GM12872 (cell line): ENCODE measurements around the gene FOCAD.

Source experiments
- TF ChIP-seq, protein P1 (sequence below): IDR thresholded peaks from 3 replicates; pipeline ENCODE4 v1.5.1; 2011; ENCODE audit warnings: low read depth, mild to moderate bottlenecking, low read length, moderate library complexity; ENCODE audit not compliant: insufficient read depth

The FOCAD gene

DNA sequence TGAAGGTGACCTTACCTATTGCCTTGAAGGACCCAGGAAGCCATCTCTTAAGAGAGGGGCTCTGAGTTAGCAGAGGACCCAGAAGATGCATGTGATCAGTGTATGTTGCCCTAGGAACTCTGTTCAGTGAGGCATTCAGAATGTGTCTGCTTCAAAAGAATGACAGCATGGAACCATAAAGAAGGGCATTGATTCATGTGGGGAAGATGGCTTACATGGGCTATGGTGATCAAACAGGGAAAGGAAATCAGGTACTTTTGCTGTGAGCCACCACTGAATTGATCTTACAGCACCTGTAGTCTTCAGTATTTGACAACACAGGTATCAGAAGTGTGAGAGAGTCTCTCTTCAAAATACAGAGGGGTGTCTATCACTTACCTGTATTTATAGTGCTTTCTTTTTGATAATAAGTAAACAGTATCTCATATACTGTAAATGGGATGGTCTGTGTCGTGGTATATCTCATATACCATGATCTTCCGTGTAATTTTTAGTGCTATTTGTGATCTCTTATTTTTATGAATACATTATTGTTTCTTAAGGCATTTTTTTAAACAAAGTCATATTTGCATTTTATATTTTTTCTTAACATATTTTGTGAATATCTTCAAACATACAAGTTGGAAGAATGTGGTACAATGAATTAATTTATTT lies 57.0 kb downstream of the FOCAD start:
- TF ChIP-seq, protein P1, sequence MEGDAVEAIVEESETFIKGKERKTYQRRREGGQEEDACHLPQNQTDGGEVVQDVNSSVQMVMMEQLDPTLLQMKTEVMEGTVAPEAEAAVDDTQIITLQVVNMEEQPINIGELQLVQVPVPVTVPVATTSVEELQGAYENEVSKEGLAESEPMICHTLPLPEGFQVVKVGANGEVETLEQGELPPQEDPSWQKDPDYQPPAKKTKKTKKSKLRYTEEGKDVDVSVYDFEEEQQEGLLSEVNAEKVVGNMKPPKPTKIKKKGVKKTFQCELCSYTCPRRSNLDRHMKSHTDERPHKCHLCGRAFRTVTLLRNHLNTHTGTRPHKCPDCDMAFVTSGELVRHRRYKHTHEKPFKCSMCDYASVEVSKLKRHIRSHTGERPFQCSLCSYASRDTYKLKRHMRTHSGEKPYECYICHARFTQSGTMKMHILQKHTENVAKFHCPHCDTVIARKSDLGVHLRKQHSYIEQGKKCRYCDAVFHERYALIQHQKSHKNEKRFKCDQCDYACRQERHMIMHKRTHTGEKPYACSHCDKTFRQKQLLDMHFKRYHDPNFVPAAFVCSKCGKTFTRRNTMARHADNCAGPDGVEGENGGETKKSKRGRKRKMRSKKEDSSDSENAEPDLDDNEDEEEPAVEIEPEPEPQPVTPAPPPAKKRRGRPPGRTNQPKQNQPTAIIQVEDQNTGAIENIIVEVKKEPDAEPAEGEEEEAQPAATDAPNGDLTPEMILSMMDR: no peak

DNA sequence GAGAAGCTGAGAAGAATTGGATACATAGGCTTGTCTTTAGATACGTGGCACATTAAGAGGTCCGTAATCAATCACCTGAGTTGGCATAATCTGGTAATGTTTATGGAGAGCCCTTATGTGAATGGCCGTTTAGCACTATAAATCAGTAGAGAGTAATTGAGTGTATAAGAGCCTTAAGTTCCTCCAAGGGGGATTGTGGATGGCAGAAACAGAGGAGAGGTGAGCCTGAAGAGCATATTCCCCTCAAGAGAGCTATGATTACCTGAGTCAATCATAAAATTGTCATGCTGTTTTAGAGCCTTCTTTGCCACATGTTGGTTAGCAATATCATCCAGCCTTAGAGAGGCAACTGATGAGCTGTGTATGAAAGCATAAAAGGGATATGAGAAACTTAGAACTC lies 58.8 kb downstream of the FOCAD start:
- TF ChIP-seq, protein P1: no peak

DNA sequence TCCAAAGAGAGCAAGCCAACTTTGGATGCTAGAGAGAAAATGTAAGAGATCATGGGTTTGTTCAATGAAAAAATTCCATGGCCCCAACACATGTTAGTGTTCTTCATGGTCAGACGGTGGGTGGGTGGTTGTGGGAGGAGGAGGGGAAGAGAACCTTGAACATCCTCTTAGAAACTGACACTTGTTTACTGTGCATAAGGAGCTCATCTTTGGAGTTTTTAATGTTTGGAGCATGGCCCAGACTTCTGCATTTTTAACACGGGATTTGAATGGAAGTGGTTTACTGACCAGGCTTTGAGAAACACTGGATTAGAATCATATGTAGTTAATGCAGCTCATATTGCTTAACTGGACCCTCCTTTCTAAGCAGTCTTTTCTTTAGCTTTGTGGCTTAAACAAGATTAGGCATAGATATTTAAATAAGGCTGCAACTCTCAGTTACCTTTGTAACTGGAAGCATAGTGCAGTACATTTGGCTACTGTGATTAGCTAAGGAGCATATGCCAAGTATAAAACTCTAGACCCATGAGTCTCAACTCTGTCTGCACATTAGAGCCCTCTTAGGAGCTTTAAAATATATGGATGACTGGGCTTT lies 60.1 kb downstream of the FOCAD start:
- TF ChIP-seq, protein P1: no peak

DNA sequence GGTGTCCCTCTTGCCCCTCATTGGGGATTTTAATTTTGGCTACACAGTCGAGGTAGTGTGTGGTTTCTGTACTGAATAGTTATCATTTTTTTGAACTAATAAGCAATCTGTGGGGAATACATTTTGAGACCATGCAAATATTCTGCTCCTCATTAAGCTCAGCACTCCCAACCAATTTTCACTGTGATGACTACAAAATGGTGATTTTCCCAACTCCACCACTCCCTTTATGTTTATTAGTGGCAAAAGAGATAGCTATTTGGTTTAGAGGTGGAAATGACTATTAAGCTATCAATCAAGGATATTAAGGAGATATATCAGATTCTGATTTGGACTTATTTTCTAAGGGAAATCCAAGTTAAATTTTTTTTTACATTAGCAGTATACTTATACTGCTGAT lies 62.9 kb downstream of the FOCAD start:
- TF ChIP-seq, protein P1: no peak

DNA sequence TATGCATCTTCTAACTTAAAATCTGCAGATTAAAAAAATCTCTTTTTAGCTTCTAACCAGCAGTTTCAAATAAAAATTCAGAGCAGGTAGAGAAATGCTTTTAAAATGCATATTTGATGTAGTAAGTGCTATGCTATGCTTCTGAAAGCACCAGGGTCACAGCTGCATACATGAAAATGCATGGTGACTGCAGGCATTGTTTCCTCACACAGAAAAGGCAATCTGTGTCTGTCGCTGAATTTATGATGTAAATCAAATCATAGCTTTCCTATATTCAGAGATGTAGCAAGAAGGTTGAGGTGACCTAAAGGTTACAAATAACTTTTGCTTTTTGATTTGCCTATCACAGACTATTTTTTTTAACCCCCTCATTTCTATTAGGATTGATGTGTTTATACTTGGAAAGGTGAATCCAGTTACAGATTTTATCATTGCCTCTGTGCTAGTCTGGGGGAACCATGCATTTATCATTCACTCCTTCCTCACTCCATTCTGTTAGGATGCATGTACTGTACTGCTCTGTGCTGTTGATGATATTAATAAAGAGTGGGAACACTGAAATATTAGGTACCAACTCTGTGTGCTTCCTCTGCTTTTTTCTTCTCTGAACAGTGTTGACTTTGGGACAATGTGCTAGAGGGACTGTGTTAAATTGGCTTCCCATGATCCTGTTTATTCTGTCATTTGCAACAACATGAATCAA lies 65.6 kb downstream of the FOCAD start:
- TF ChIP-seq, protein P1: no peak

DNA sequence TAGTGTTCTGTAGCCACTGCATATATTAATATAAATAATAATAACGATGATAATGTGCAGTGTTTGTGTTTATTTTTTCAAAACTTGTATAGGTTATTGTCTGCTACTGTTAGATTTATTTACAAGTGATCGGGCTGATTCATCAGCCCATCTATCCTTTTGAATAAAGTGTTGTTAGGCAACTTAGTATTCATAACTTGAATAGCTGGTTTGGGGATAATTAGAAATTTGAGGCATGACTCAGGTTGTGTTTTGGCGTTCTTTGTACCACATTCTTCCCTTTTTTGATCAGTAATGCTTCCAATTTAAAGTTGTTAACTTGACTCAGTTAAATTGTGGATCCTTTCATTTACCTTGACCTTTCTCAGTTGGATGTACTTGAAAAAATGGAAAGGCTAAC lies 69.7 kb downstream of the FOCAD start:
- TF ChIP-seq, protein P1: no peak

DNA sequence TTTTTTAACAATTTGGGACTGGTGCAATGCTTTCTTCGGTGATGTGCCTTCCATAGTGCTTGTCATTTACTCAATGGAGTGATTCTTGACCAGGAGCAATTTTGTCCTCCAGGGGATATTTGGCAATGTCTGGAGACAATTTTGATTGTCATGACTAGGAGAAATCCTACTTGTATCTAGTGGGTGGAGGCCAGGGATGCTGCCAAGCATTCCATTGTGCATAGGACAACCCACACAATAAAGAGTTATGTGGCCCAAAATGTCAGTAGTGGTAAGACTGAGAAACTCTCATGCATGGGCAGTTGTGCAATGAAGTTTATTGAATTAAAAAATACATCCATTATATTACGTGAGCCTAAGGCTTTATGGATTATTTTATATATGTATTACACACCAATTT lies 70.5 kb downstream of the FOCAD start:
- TF ChIP-seq, protein P1: no peak
